ENCODE results near the gene PHKB.
"Not testable (repeated sequence)": the region's sequence is repeated elsewhere in the genome, so short reads cannot be mapped to it uniquely, and the experiment has no call there.

Gene PHKB

GRCh38 chr16:47470810-47471209, 9.7 kb downstream of the PHKB start:
- no peak for DNase-seq

GRCh38 chr16:47473004-47473403, 11.9 kb downstream of the PHKB start:
- not testable (repeated sequence) for DNase-seq

- no peak for DNase-seq
Measured at GRCh38 chr16:47473792-47474191, 12.7 kb downstream of the PHKB start.

- no peak for DNase-seq
Measured at GRCh38 chr16:47475786-47476185, 14.7 kb downstream of the PHKB start.

GRCh38 chr16:47476654-47477345, 15.7 kb downstream of the PHKB start:
- DNase-seq = no peak

GRCh38 chr16:47477679-47478078, 16.5 kb downstream of the PHKB start:
- DNase-seq = no peak

- DNase-seq = no peak
Measured at GRCh38 chr16:47480410-47480809, 19.3 kb downstream of the PHKB start.

GRCh38 chr16:47481698-47482374, 20.7 kb downstream of the PHKB start:
- DNase-seq = no peak

GRCh38 chr16:47483616-47484015, 22.5 kb downstream of the PHKB start:
- no peak for DNase-seq

- no peak for DNase-seq
Measured at GRCh38 chr16:47486856-47487255, 25.7 kb downstream of the PHKB start.

GRCh38 chr16:47488051-47488450, 26.9 kb downstream of the PHKB start:
- no peak for DNase-seq

- no peak for DNase-seq
Measured at GRCh38 chr16:47490471-47490870, 29.3 kb downstream of the PHKB start.

- DNase-seq = no peak
Measured at GRCh38 chr16:47492036-47492427, 30.9 kb downstream of the PHKB start.

GRCh38 chr16:47492428-47493377, 31.6 kb downstream of the PHKB start:
- no peak for DNase-seq

GRCh38 chr16:47493381-47494337, 32.5 kb downstream of the PHKB start:
- DNase-seq = no peak

- DNase-seq = no peak
Measured at GRCh38 chr16:47499080-47499699, 38.1 kb downstream of the PHKB start.

GRCh38 chr16:47499700-47500264, 38.7 kb downstream of the PHKB start:
- no peak for DNase-seq

GRCh38 chr16:47503936-47504335, 42.8 kb downstream of the PHKB start:
- no peak for DNase-seq

GRCh38 chr16:47504599-47504998, 43.5 kb downstream of the PHKB start:
- DNase-seq = no peak

- no peak for DNase-seq
Measured at GRCh38 chr16:47506800-47507199, 45.7 kb downstream of the PHKB start.

GRCh38 chr16:47507701-47508100, 46.6 kb downstream of the PHKB start:
- no peak for DNase-seq

GRCh38 chr16:47511882-47512281, 50.8 kb downstream of the PHKB start:
- DNase-seq = no peak

Measured in SHP77 treated with DMSO at 0.1 percent for 48 hours (cell line).